Effector memory CD4-positive, alpha-beta T cell (primary cell): Measurements from ENCODE around the gene EEF1AKMT4.

ENCODE experiments used
- DNase-seq, 3 donors: peaks; one replicate each; pipeline ENCODE4 v3.0.0-alpha.2; 2020
- H3K27ac ChIP-seq: 2 replicates; pipeline ENCODE4 v1.7.0; 2013; ENCODE audit warnings: mild to moderate bottlenecking, low read length, moderate library complexity; ENCODE audit not compliant: insufficient read depth, poor library complexity, severe bottlenecking
- H3K27me3 ChIP-seq: replicated peaks from 2 replicates; pipeline ENCODE4 v1.7.0; 2013; ENCODE audit warnings: mild to moderate bottlenecking, low read length; ENCODE audit not compliant: insufficient read depth, control insufficient read depth, poor library complexity, severe bottlenecking
- H3K36me3 ChIP-seq: 2 replicates; pipeline ENCODE4 v1.7.0; 2013; ENCODE audit warnings: mild to moderate bottlenecking, low read length, moderate library complexity; ENCODE audit not compliant: control insufficient read depth, insufficient read depth
- H3K4me1 ChIP-seq: 2 replicates; pipeline ENCODE4 v1.7.0; 2013; ENCODE audit warnings: low read length, mild to moderate bottlenecking; ENCODE audit not compliant: control insufficient read depth, insufficient read depth, poor library complexity, severe bottlenecking
- H3K4me3 ChIP-seq: 2 replicates; pipeline ENCODE4 v1.7.0; 2013; ENCODE audit warnings: low read length, low read depth, mild to moderate bottlenecking; ENCODE audit not compliant: insufficient read depth, poor library complexity, severe bottlenecking
- H3K9me3 ChIP-seq: 2 replicates; pipeline ENCODE4 v1.7.0; 2013; ENCODE audit warnings: mild to moderate bottlenecking, low read length, moderate library complexity; ENCODE audit not compliant: control insufficient read depth

The EEF1AKMT4 gene

GRCh38 chr3:184241447-184242296 is 7.8 kb upstream of the EEF1AKMT4 start:
- H3K36me3 ChIP-seq: peaks cover 40% of the 10 kb centered on the region
- no peak for DNase-seq
- no peaks in the 10 kb centered on the region for H3K9me3 ChIP-seq
- no peaks in the 10 kb centered on the region for H3K27me3 ChIP-seq
- no peak overlapping the region for H3K4me3 ChIP-seq
- no peak overlapping the region for H3K27ac ChIP-seq
- H3K4me1 ChIP-seq: no peaks in the 10 kb centered on the region

- no peaks in the 10 kb centered on the region for H3K4me1 ChIP-seq
- DNase-seq: no peak
- H3K9me3 ChIP-seq: no peaks in the 10 kb centered on the region
- no peaks in the 10 kb centered on the region for H3K27me3 ChIP-seq
- H3K36me3 ChIP-seq: peaks cover 40% of the 10 kb centered on the region
- no peak overlapping the region for H3K4me3 ChIP-seq
- no peak overlapping the region for H3K27ac ChIP-seq
Measured at GRCh38 chr3:184242297-184242685, 7.2 kb upstream of the EEF1AKMT4 start.

GRCh38 chr3:184248454-184249411 is 739 bp upstream of the EEF1AKMT4 start, which contains the start of gene ALG3:
ALG3 (minus strand) TSS chr3:184248962; CDS start chr3:184248940, 22 bp downstream.
- H3K36me3 ChIP-seq: peaks cover 20% of the 10 kb centered on the region
- peaks cover 3% of the 10 kb centered on the region for H3K4me1 ChIP-seq
- H3K27ac ChIP-seq: peak within 1 kb of the TSS; percentile 71
- H3K27me3 ChIP-seq: no peaks in the 10 kb centered on the region
- H3K9me3 ChIP-seq: no peaks in the 10 kb centered on the region
- peak; percentile 73 to 79 (median 73) for DNase-seq
- H3K4me3 ChIP-seq: peak within 1 kb of the TSS; percentile 82

- Histone ChIP-seq H3K4me3 (peak overlapping the region; percentile 82), H3K36me3 (peaks cover 4% of the 10 kb centered on the region), H3K4me1 (peaks cover 3% of the 10 kb centered on the region), H3K9me3 (no peaks in the 10 kb centered on the region), H3K27ac (peak overlapping the region; percentile 56), H3K27me3 (no peaks in the 10 kb centered on the region)
- DNase-seq: peak; percentile 66 to 83 (median 81)
Measured at GRCh38 chr3:184250167-184250828, 826 bp downstream of the EEF1AKMT4 start.

GRCh38 chr3:184255291-184256039 is 6.0 kb downstream of the EEF1AKMT4 start:
- Histone ChIP-seq H3K27ac (no peak overlapping the region), H3K9me3 (no peaks in the 10 kb centered on the region), H3K36me3 (no peaks in the 10 kb centered on the region), H3K4me3 (no peak overlapping the region), H3K27me3 (peaks cover under 1% of the 10 kb centered on the region), H3K4me1 (peaks cover 4% of the 10 kb centered on the region)
- no peak for DNase-seq

GRCh38 chr3:184257083-184257915 is 7.8 kb downstream of the EEF1AKMT4 start:
- H3K4me1 ChIP-seq: peaks cover 17% of the 10 kb centered on the region
- H3K27me3 ChIP-seq: peaks cover 3% of the 10 kb centered on the region
- H3K4me3 ChIP-seq: no peak overlapping the region
- no peak overlapping the region for H3K27ac ChIP-seq
- no peaks in the 10 kb centered on the region for H3K9me3 ChIP-seq
- DNase-seq: no peak
- H3K36me3 ChIP-seq: no peaks in the 10 kb centered on the region

GRCh38 chr3:184258926-184259325 is 9.5 kb downstream of the EEF1AKMT4 start:
- Histone ChIP-seq H3K27me3 (peaks cover 3% of the 10 kb centered on the region), H3K4me1 (peaks cover 24% of the 10 kb centered on the region), H3K9me3 (no peaks in the 10 kb centered on the region), H3K36me3 (no peaks in the 10 kb centered on the region), H3K4me3 (no peak overlapping the region), H3K27ac (no peak overlapping the region)
- no peak for DNase-seq

- no peaks in the 10 kb centered on the region for H3K36me3 ChIP-seq
- H3K27ac ChIP-seq: no peak overlapping the region
- peaks cover 24% of the 10 kb centered on the region for H3K4me1 ChIP-seq
- H3K27me3 ChIP-seq: peaks cover 3% of the 10 kb centered on the region
- no peak for DNase-seq
- no peak overlapping the region for H3K4me3 ChIP-seq
- H3K9me3 ChIP-seq: no peaks in the 10 kb centered on the region
Measured at GRCh38 chr3:184259396-184259877, 10.0 kb downstream of the EEF1AKMT4 start.
